C4-2B (cell line): Measurements from ENCODE around the gene RIC8B.

Source experiments
- ZFX ChIP-seq: fragments of 450-650 bp; IDR thresholded peaks from 2 replicates; pipeline ENCODE4 v1.6.1; 2017
- TF ChIP-seq, protein P1 (sequence below): fragments of 450-650 bp; conservative IDR thresholded peaks from 2 replicates; pipeline ENCODE4 v1.5.1; 2017; ENCODE audit warnings: mild to moderate bottlenecking

DNA sequence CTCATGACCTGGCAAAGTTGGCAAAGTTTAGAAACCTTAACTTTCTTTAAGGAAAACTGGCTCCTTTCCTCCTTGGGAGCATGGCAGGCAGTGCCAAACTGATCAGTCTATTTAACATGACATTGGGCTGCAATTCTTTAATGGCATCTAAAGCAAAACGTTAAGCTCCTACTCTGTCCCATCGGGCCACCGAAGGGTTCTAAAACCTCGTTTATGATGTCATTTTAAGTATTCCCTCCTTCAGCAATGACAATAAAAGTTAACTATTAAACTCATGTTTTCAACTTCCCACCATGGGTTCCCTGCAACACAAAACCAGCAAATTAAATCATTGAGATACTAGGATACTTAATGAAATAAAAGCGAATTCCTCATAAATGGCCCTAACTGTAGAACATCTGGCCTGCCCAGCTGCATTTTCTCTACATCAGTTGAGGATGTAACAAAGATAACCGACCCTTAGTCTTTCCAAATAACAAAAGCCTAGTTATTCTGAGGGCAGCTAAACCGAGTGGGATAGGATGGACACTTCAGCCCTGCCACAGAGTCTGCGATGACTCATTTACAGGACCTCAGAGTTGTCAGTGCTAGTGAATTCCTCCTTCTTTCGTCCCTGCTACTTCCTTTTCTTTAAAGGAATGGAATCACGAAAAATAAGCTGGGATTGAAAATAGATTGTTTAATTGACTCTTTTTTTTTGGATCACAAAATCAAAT, 34.5 kb upstream of the RIC8B start:
- TF ChIP-seq, protein P1, sequence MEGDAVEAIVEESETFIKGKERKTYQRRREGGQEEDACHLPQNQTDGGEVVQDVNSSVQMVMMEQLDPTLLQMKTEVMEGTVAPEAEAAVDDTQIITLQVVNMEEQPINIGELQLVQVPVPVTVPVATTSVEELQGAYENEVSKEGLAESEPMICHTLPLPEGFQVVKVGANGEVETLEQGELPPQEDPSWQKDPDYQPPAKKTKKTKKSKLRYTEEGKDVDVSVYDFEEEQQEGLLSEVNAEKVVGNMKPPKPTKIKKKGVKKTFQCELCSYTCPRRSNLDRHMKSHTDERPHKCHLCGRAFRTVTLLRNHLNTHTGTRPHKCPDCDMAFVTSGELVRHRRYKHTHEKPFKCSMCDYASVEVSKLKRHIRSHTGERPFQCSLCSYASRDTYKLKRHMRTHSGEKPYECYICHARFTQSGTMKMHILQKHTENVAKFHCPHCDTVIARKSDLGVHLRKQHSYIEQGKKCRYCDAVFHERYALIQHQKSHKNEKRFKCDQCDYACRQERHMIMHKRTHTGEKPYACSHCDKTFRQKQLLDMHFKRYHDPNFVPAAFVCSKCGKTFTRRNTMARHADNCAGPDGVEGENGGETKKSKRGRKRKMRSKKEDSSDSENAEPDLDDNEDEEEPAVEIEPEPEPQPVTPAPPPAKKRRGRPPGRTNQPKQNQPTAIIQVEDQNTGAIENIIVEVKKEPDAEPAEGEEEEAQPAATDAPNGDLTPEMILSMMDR: no peak
- no peak for TF ChIP-seq ZFX
